Left ventricle myocardium inferior (tissue), 1 donor: ENCODE data around the gene PLXNC1. TPM values are rescaled to one million over a fixed set of nuclear protein-coding genes. Genes with fewer than 3 reads are reported as not detected.

ENCODE experiments used
- DNase-seq: peaks from one replicate; pipeline ENCODE4 v3.0.0-alpha.2; 2020
- H3K27ac ChIP-seq: fragments of 200-600 bp; replicated peaks from 2 replicates; pipeline ENCODE4 v1.8.0; 2021
- H3K27me3 ChIP-seq: fragments of 200-600 bp; 2 replicates; pipeline ENCODE4 v1.8.0; 2021; ENCODE audit warnings: low read depth
- H3K36me3 ChIP-seq: fragments of 200-600 bp; 2 replicates; pipeline ENCODE4 v1.8.0; 2021
- H3K4me1 ChIP-seq: fragments of 200-600 bp; 2 replicates; pipeline ENCODE4 v1.8.0; 2021
- H3K4me3 ChIP-seq: fragments of 200-600 bp; 2 replicates; pipeline ENCODE4 v1.8.0; 2021; ENCODE audit warnings: mild to moderate bottlenecking, moderate library complexity
- H3K9me3 ChIP-seq: fragments of 200-600 bp; replicated peaks from 2 replicates; pipeline ENCODE4 v1.8.0; 2021
- CTCF ChIP-seq: fragments of 200-600 bp; IDR thresholded peaks from 2 replicates; pipeline ENCODE4 v1.8.0; 2021; ENCODE audit warnings: antibody characterized with exemption, mild to moderate bottlenecking, borderline replicate concordance
- intact Hi-C: fragments of 100-400 bp; cut with micrococcal nuclease; formaldehyde crosslinking; loops from one replicate; pipeline ENCODE4 v1.11.0; 2022
- total RNA-seq: library from RNA; stranded (reverse); fragmentation: NEBNext Ultra II Directional; extraction: Animal tissue kit (Norgen Biotek cat#: 25700); gene quantifications from one replicate; pipeline ENCODE4 v1.2.1, GENCODE V29; 2021
- donor health status: DM: no; HTN: yes; CAD: no; lungs with severe emphysema.

PLXNC1 gene
- total RNA-seq, 1 donor from 2014 or later, result 2.5 TPM

GRCh38 chr12:94178054-94178453 is 29.7 kb downstream of the PLXNC1 start:
- no peak for DNase-seq
- no peak for TF ChIP-seq CTCF
- H3K9me3 ChIP-seq, result peaks cover 15% of the 10 kb centered on the region
- no peaks in the 10 kb centered on the region for H3K4me1 ChIP-seq
- H3K27me3 ChIP-seq, result no peaks in the 10 kb centered on the region
- H3K27ac ChIP-seq, result no peak overlapping the region
- no peaks in the 10 kb centered on the region for H3K36me3 ChIP-seq
- no peak overlapping the region for H3K4me3 ChIP-seq
- intact Hi-C loops, result no loop called here

- no peaks in the 10 kb centered on the region for H3K4me1 ChIP-seq
- H3K27ac ChIP-seq, result no peak overlapping the region
- no peak for DNase-seq
- H3K4me3 ChIP-seq, result no peak overlapping the region
- TF ChIP-seq CTCF, result no peak
- no peaks in the 10 kb centered on the region for H3K27me3 ChIP-seq
- peaks cover 15% of the 10 kb centered on the region for H3K9me3 ChIP-seq
- intact Hi-C loops, result no loop called here
- H3K36me3 ChIP-seq, result no peaks in the 10 kb centered on the region
These were observed 30.5 kb downstream of the PLXNC1 start for GRCh38 chr12:94178882-94179281.

- Histone ChIP-seq H3K27ac (no peak overlapping the region), H3K4me3 (no peak overlapping the region)
- intact Hi-C loops, result no loop called here
These were observed 31.3 kb downstream of the PLXNC1 start for GRCh38 chr12:94179723-94180122.

DNA sequence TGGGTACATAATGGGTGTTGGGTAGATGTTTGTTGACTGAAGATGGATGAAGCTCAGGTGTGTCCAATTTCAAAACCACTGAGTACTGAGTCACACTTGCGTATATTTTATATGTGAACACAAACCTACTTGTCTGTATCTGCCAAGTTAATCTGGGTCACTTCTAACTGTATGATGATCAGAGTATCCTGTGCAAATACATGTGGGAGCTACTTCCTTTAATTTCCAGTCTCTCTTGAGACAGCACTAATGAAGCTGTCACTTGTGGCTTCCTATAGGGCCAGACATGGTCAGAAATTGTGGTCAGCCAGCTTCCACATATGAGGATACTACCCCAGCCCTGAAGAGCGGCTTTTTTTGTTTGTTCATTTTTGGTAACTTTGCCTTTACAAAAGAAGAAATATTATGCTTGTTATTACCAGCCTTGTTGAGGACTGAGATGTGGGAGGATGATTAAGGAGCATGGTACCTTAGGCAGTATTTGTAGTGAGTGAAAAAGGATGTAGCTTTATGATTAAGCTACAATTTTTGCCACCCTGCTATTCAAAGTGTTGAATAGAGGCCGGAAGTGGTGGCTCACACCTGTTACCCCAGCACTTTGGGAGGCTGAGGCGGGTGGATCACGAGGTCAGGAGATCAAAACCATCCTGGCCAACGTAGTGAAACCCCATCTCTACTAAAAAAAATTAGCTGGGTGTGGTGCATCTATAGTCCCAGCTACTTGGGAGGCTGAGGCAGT is 32.4 kb downstream of the PLXNC1 start:
- TF ChIP-seq CTCF, result no peak
- no peak overlapping the region for H3K27ac ChIP-seq
- H3K4me3 ChIP-seq, result no peak overlapping the region
- no peaks in the 10 kb centered on the region for H3K36me3 ChIP-seq
- H3K4me1 ChIP-seq, result no peaks in the 10 kb centered on the region
- no peaks in the 10 kb centered on the region for H3K27me3 ChIP-seq
- DNase-seq, result no peak
- intact Hi-C loops, result no loop called here
- H3K9me3 ChIP-seq, result peaks cover 15% of the 10 kb centered on the region

More at GRCh38 chr12:94179723-94180122, 31.3 kb downstream of the PLXNC1 start:
- no peak for DNase-seq
- Histone ChIP-seq H3K27me3 (no peaks in the 10 kb centered on the region), H3K36me3 (no peaks in the 10 kb centered on the region), H3K9me3 (peaks cover 15% of the 10 kb centered on the region), H3K4me1 (no peaks in the 10 kb centered on the region)
- TF ChIP-seq CTCF, result no peak

GRCh38 chr12:94182986-94183707 is 34.8 kb downstream of the PLXNC1 start:
- H3K27me3 ChIP-seq, result peaks cover 11% of the 10 kb centered on the region
- no peak overlapping the region for H3K27ac ChIP-seq
- no peaks in the 10 kb centered on the region for H3K4me1 ChIP-seq
- intact Hi-C loops, result no loop called here
- H3K4me3 ChIP-seq, result no peak overlapping the region
- DNase-seq, result no peak
- H3K36me3 ChIP-seq, result no peaks in the 10 kb centered on the region
- TF ChIP-seq CTCF, result no peak
- peaks cover 5% of the 10 kb centered on the region for H3K9me3 ChIP-seq
